PC-9 (cell line): ENCODE measurements around the gene AUTS2.

Experiments
- EZH2 ChIP-seq: fragments of 200-600 bp; sonication (generic); IDR thresholded peaks from 2 replicates; pipeline ENCODE4 v1.8.0; 2017; ENCODE audit warnings: antibody characterized with exemption, low read depth
- TF ChIP-seq, protein P1 (sequence below): fragments of 200-600 bp; sonication (generic); conservative IDR thresholded peaks from 2 replicates; pipeline ENCODE4 v1.6.1; 2017; ENCODE audit warnings: mixed run types, antibody characterized with exemption, mild to moderate bottlenecking, moderate library complexity

DNA sequence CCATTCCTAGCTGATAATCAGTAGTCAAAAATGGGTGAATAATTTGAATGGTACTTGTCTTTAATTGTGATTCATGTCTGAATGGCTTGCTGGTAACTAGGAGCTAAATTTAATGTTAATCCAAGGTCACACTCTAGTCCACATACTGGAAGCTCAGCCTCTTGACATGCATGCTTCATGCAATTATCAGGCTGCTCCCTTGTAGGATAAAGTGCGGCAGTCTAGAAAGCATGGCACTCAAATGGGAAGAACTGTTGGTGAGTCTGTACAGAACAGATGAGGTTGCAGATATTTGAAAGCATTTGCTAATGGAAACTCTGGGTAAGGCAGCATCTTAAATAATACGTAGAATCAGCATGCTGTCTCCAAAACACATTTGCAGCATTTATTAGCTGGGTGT, 499.4 kb downstream of the AUTS2 start:
- TF ChIP-seq, protein P1, sequence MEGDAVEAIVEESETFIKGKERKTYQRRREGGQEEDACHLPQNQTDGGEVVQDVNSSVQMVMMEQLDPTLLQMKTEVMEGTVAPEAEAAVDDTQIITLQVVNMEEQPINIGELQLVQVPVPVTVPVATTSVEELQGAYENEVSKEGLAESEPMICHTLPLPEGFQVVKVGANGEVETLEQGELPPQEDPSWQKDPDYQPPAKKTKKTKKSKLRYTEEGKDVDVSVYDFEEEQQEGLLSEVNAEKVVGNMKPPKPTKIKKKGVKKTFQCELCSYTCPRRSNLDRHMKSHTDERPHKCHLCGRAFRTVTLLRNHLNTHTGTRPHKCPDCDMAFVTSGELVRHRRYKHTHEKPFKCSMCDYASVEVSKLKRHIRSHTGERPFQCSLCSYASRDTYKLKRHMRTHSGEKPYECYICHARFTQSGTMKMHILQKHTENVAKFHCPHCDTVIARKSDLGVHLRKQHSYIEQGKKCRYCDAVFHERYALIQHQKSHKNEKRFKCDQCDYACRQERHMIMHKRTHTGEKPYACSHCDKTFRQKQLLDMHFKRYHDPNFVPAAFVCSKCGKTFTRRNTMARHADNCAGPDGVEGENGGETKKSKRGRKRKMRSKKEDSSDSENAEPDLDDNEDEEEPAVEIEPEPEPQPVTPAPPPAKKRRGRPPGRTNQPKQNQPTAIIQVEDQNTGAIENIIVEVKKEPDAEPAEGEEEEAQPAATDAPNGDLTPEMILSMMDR = no peak
- TF ChIP-seq EZH2 = no peak
